ENCODE results near the gene PLA2G2D.

The PLA2G2D gene

GRCh38 chr1:20086800-20087199 is 32.5 kb downstream of the PLA2G2D start:
- no peak for DNase-seq (ENCODE audit: low read depth)

DNA sequence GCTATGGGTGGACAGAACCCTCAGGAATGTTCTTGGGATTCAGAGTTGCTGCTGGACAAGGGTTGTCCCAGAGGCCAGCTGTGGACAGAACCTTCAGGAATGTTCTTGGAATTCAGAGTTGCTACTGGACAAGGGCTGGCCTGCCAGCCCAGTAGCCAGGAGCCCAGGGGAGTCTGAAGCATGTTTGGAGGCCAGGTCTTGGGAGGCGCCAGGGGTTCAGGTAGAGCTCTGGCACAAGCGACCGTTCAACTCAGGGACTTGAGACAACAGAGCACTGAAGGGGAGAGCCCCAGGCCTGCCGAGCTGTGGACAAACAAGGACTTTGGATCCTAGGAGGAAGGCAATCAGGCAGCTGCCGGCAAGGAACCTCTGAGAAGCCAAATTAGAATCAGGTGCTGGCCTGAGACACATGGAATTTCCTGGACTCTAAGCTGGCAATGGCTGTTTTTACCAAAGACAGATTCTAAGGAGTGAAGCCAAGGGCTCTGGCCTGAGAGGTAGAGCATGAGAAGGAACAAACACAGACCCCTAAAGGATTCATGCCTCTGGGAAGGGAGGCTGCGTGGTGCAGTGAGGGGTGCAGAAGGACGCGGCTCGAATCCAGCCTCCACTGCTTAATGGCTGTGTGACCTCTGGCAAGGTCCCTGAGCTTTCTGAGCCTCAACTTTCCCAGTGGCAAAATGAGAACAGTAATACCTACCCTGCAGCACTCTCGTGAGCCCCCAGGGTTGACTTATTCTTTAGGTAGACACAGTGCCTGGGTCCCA is 36.0 kb downstream of the PLA2G2D start:
- DNase-seq (ENCODE audit: low read depth): no peak

GRCh38 chr1:20082772-20083171 is 36.6 kb downstream of the PLA2G2D start:
- no peak for DNase-seq (ENCODE audit: low read depth)

GRCh38 chr1:20081353-20081810 is 38.0 kb downstream of the PLA2G2D start:
- no peak for DNase-seq (ENCODE audit: low read depth)

DNA sequence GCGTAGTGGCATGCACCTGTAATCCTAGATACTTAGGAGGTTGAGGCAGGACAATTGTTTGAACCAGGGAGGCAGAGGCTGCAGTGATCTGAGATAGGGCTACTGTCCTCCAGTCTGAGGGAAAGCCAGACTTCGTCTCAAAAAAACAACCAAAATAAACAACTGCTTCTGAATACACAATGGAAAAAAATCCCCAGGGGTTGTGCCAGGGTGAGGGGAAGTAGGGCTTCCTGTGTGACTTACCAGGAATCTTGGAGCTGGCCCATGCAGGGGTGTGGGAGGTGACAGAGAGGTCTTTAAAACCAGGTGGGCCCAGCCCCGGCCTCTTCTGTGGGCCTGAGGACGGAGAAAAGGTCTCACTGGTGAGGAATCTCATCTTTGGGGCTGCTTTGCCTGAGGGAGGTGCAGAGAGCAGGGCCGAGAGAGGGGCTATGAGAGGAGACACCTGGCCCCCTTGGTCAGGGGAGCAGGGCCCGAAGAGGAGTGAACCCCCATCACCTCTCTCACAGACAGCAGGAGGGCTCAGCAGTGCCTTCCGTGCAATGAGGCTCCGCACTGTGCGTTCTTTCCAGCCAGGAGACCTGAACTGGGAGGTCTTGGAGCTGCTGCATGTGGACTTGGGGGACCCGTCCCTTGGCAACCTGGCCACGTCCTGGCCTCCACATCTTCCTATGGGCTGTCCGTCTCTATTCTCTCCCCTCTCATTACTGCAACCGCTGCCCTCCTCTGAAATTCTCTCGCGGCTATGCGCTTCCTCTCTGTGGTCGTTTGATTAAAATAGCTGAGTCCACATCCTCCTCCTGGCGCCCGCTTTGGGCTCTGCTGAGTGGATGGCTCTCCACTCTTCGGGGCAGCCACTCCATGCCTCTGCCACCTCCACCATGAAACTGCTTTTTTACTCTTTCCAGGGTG is 38.6 kb downstream of the PLA2G2D start:
- no peak for DNase-seq (ENCODE audit: low read depth)

DNA sequence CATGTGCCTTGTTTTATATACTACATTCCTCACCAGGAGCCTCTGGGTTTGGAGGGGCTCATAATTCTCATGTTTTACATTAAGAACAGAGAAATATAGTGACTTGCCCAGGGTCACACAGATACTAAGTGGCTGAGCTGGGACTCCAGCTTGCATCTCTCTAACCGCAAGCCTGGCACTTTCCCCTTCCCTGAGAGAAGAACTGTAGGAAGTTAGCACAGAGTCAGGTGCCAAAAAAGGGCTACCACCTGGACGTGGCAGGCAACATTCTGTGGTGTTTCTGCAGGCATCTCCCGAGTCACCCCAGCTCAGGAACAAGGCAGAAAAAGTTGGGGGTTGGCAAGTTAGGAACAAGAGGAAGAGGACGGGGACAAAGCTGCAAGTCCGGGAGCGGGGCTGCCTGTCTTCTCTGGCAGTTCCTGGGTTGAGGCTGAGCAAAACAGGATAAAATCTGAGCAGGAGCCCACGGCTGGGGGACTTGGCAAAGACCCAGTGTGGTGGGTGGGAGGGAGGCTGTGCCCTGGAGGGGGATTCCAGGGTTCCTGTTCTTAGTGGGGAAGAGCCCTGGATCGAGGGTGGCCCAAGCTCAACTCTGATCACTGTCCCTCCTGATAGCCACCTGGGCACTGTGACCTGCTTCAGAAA is 39.6 kb downstream of the PLA2G2D start:
- no peak for DNase-seq (ENCODE audit: low read depth)

GRCh38 chr1:20078711-20079110 is 40.6 kb downstream of the PLA2G2D start:
- no peak for DNase-seq (ENCODE audit: low read depth)

DNA sequence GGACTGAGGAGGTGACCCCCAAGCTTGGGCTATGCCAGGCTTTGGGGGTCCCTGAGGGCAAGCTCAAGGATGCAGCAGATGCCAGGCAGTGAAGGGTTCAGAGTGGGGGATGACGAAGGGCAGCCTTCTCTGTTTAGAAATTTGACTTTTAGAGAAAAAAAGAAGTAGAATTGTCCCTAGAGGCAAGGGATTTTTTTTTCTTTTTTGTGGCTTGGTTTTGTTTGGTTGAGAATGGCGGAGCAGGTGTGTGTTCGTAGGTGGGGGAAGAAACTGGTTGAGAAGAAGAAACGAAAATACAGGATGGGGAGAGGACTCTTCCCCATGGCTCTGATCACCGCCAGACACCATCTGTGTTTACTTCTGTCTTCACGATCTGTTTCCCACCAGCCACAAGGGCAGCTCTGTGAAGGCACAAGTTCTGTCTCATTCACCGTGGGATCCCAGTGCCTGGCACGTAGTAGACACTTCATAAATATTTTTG is 41.1 kb downstream of the PLA2G2D start:
- no peak for DNase-seq (ENCODE audit: low read depth)

DNA sequence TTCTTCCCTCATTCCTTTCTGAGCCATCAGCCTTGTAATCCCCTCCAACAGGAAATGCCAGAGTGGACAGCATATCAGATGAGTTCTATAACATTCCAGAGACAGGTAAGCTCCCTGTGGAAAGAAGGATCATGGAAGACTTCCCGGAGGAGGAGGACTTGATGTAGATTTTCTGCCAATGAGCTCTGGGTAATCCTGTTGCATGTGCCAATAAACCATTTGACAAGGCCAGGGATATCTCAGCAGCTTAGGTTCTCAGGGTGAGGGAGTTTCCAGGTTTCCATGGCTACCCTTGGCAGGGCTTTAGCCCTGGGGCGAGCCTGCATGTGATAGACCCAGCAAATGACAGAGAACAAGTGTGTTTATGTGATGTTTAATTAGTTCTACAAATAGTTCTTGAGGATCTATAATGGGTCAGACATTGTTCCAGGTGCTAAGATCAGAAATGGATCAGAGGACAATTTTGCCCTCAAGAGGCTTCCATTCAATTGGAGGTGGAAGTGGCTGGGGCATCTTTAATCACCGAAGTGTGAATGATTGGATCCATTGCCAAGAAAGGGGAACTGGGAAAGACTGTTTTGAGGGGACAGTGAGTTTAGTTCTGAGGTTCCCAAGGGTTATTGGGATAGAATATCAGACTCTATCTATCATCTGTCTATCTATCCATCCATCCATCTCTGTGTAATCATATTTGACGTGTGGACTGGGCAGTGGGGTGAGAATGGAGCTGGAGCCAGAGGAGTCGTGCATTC is 42.5 kb downstream of the PLA2G2D start:
- DNase-seq (ENCODE audit: low read depth): no peak

DNA sequence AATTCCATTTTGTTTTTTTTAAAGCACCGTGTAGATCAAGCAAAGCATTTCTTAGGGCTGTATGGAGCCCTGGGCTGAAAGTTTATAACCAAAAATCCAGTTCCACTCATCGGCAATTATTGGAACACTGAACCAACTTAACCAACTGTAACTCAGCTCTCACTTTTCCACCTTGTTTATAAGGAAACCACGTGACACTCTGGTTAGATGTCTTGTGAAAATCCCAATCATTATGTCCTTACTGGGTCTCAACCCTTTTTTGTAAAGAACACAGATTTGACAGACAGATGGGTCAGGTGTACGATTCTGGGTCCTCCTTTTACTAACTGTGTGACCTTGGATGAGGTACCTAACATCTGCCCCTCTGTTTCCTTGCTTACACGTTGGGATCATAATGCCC is 43.1 kb downstream of the PLA2G2D start:
- DNase-seq (ENCODE audit: low read depth): no peak

GRCh38 chr1:20075345-20075744 is 44.0 kb downstream of the PLA2G2D start:
- no peak for DNase-seq (ENCODE audit: low read depth)

DNA sequence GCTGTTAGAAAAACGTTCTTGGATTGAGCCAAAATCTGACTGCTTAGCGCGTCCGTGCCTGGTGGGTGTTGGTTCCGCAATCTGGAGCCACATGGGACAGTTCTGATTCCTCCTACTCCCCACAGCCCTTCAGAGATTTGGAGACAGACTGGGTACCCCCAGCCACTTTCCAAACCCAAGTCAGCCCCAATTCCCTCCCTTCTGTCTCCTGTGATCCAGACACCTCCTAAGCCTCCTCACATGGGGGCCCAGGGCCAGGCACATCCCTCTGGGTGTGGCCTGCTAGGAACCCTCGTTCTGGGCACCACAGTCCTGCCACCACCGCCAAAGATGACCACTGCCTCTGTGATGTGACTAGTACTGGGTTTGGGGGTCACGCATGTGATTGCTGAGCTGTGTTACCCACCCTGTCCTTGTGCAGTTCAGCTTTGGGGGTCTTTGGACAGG is 44.6 kb downstream of the PLA2G2D start:
- DNase-seq (ENCODE audit: low read depth): no peak

- DNase-seq (ENCODE audit: low read depth): no peak
Measured at GRCh38 chr1:20074055-20074724, 45.1 kb downstream of the PLA2G2D start.

GRCh38 chr1:20073256-20073655 is 46.1 kb downstream of the PLA2G2D start:
- no peak for DNase-seq (ENCODE audit: low read depth)

GRCh38 chr1:20072771-20073170 is 46.6 kb downstream of the PLA2G2D start:
- no peak for DNase-seq (ENCODE audit: low read depth)

- DNase-seq (ENCODE audit: low read depth): no peak
Measured at GRCh38 chr1:20071416-20071815, 47.9 kb downstream of the PLA2G2D start.

DNA sequence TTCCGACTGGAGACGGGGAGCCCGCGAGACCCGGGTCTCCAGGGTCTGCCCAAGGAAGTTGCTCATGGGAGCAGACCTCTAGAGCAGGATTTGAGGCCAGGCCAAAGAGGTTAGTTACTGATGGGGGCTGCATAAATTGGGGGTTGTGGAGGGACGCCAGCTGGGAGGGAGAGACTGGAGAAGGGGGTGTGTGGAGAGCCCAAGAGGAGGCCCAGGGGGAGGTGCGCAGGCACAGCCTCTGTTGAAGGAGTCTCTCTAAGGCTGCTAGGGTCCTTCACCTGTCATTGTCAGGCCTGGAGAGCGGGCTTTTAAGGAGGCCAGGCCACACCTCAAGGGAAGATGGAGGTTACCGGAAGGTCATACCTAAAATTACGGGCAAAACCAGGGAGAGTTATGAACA is 49.0 kb downstream of the PLA2G2D start:
- no peak for DNase-seq (ENCODE audit: low read depth)

DNA sequence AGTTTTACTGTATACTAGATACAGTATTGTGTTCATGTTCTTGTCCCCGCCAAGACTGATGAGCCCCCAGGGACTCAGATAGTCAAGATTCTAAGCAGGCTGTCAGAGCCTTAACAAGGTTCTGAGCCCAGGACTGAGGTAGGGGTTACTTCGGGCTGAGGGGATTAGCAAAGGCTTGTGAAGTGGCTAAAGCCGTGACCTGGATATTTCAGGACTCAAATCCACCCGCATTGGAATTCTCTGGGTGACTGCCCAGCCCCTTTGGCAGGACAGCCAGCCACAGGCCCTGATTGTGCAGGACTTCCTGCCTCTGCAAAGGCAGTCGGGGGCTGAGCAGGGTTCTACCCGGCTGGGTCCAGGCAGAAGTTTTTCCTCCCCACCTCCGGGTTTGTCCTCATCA is 49.5 kb downstream of the PLA2G2D start, which contains the start of gene PLA2G5:
PLA2G5 (plus strand) TSS at position 321 of the 400 bp plus-strand sequence. CDS start 14,637 bp downstream, outside the sequence.
- DNase-seq (ENCODE audit: low read depth): no peak

GRCh38 chr1:20068722-20069121 is 50.6 kb downstream of the PLA2G2D start:
- no peak for DNase-seq (ENCODE audit: low read depth)

DNA sequence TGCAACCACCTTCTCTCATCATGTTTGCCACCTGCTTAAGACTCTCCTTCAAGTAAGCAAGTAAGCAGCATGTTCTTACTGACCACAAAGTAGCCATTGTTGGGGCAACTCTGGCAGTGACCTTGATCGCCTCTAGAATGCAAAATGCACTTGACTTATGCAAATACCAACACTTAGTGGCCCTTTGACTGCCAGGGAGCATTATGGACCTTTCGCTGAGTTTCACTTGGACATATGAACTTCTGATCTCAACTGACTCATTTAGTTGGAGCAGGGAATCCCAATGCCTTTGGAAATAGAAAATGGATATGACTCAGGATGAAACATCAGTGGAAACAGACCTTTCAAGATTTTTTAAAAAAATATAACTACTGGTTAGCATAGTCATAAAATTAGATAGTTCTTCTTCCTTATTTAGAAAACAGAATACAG is 55.5 kb downstream of the PLA2G2D start:
- no peak for DNase-seq (ENCODE audit: low read depth)
